WTC11 (cell line): ENCODE data around the gene MEIOSIN. TPM values are rescaled to one million over a fixed set of nuclear protein-coding genes. Genes with fewer than 3 reads are reported as not detected.
A peak's percentile ranks its signal among the peaks of the same experiment; 100 is the strongest.

Source experiments
- ATF1 ChIP-seq: sonication (generic); formaldehyde crosslinking; IDR thresholded peaks from 2 replicates; pipeline ENCODE4 v1.8.1; 2023; ENCODE audit warnings: mild to moderate bottlenecking, moderate library complexity, missing genetic modification reagents
- ETV6 ChIP-seq: sonication (generic); formaldehyde crosslinking; IDR thresholded peaks from 2 replicates; pipeline ENCODE4 v1.8.1; 2022; ENCODE audit warnings: mild to moderate bottlenecking, missing genetic modification reagents
- FOXJ3 ChIP-seq: sonication (generic); formaldehyde crosslinking; IDR thresholded peaks from 2 replicates; pipeline ENCODE4 v1.9.0; 2021; ENCODE audit warnings: missing genetic modification reagents, mild to moderate bottlenecking, borderline replicate concordance
- JAZF1 ChIP-seq: fragments of 250-450 bp; sonication (Bioruptor Pico); IDR thresholded peaks from 2 replicates; pipeline ENCODE4 v1.9.0; 2021; ENCODE audit warnings: moderate library complexity, mild to moderate bottlenecking, inconsistent platforms
- NFATC4 ChIP-seq: fragments of 250-450 bp; sonication (Bioruptor Pico); IDR thresholded peaks from 2 replicates; pipeline ENCODE4 v1.9.0; 2021; ENCODE audit warnings: mild to moderate bottlenecking
- NFE2L1 ChIP-seq: sonication (generic); formaldehyde crosslinking; IDR thresholded peaks from 2 replicates; pipeline ENCODE4 v1.8.1; 2023; ENCODE audit warnings: missing genetic modification reagents
- NR3C1 ChIP-seq: sonication (generic); formaldehyde crosslinking; conservative IDR thresholded peaks from 2 replicates; pipeline ENCODE4 v1.8.1; 2023; ENCODE audit warnings: low read depth, mild to moderate bottlenecking, missing genetic modification reagents
- OVOL2 ChIP-seq: fragments of 250-450 bp; sonication (Bioruptor Pico); IDR thresholded peaks from 2 replicates; pipeline ENCODE4 v1.9.0; 2021; ENCODE audit warnings: mild to moderate bottlenecking, borderline replicate concordance
- RELA ChIP-seq: sonication (generic); formaldehyde crosslinking; IDR thresholded peaks from 2 replicates; pipeline ENCODE4 v1.8.1; 2022; ENCODE audit warnings: missing genetic modification reagents, mild to moderate bottlenecking, borderline replicate concordance
- SMAD3 ChIP-seq: sonication (generic); formaldehyde crosslinking; IDR thresholded peaks from 2 replicates; pipeline ENCODE4 v1.8.0; 2022; ENCODE audit warnings: missing genetic modification reagents, mild to moderate bottlenecking, borderline replicate concordance
- SP1 ChIP-seq: sonication (generic); formaldehyde crosslinking; conservative IDR thresholded peaks from 2 replicates; pipeline ENCODE4 v1.8.1; 2022; ENCODE audit warnings: missing genetic modification reagents
- TEAD1 ChIP-seq: sonication (generic); formaldehyde crosslinking; IDR thresholded peaks from 2 replicates; pipeline ENCODE4 v1.8.0; 2022; ENCODE audit warnings: mild to moderate bottlenecking, missing genetic modification reagents
- TEAD4 ChIP-seq: sonication (generic); formaldehyde crosslinking; IDR thresholded peaks from 2 replicates; pipeline ENCODE4 v1.8.0; 2022; ENCODE audit warnings: mild to moderate bottlenecking, missing genetic modification reagents
- TP53 ChIP-seq: sonication (generic); formaldehyde crosslinking; IDR thresholded peaks from 2 replicates; pipeline ENCODE4 v1.8.1; 2023; ENCODE audit warnings: mild to moderate bottlenecking, missing genetic modification reagents
- ZBTB21 ChIP-seq: sonication (generic); formaldehyde crosslinking; IDR thresholded peaks from 2 replicates; pipeline ENCODE4 v1.8.1; 2023; ENCODE audit warnings: mild to moderate bottlenecking, missing genetic modification reagents, borderline replicate concordance
- ZNF121 ChIP-seq: sonication (generic); formaldehyde crosslinking; IDR thresholded peaks from 2 replicates; pipeline ENCODE4 v1.8.0; 2023; ENCODE audit warnings: missing genetic modification reagents
- ZNF138 ChIP-seq: sonication (generic); formaldehyde crosslinking; conservative IDR thresholded peaks from 2 replicates; pipeline ENCODE4 v1.8.1; 2022; ENCODE audit warnings: mild to moderate bottlenecking, moderate library complexity, missing genetic modification reagents
- ZNF263 ChIP-seq: sonication (generic); formaldehyde crosslinking; IDR thresholded peaks from 2 replicates; pipeline ENCODE4 v1.8.1; 2022; ENCODE audit warnings: low read depth, mild to moderate bottlenecking, moderate library complexity, missing genetic modification reagents
- ZNF423 ChIP-seq: fragments of 250-450 bp; sonication (Bioruptor Pico); IDR thresholded peaks from 2 replicates; pipeline ENCODE4 v2.1.2; 2022; ENCODE audit warnings: mild to moderate bottlenecking, moderate library complexity
- total RNA-seq: library from RNA; stranded (reverse); gene quantifications from 3 replicates; pipeline ENCODE4 v1.2.3, GENCODE V29; 2021
- TF ChIP-seq, protein P1 (sequence below): sonication (generic); formaldehyde crosslinking; conservative IDR thresholded peaks from 2 replicates; pipeline ENCODE4 v1.8.1; 2023; ENCODE audit warnings: mild to moderate bottlenecking, low read depth, missing genetic modification reagents, moderate library complexity
- TF ChIP-seq, protein P2 (sequence below): sonication (generic); formaldehyde crosslinking; IDR thresholded peaks from 2 replicates; pipeline ENCODE4 v1.8.1; 2023; ENCODE audit warnings: mild to moderate bottlenecking, missing genetic modification reagents, moderate library complexity
- TF ChIP-seq, protein P3 (sequence below): fragments of 250-450 bp; sonication (Bioruptor Pico); IDR thresholded peaks from 2 replicates; pipeline ENCODE4 v1.9.0; 2021; ENCODE audit warnings: mild to moderate bottlenecking, borderline replicate concordance
- TF ChIP-seq, protein P4 (sequence below): fragments of 250-450 bp; sonication (Bioruptor Pico); IDR thresholded peaks from 2 replicates; pipeline ENCODE4 v2.1.2; 2022; ENCODE audit warnings: mild to moderate bottlenecking, moderate library complexity
- TF ChIP-seq, protein P5 (sequence below): sonication (generic); formaldehyde crosslinking; IDR thresholded peaks from 2 replicates; pipeline ENCODE4 v1.8.1; 2022; ENCODE audit warnings: missing genetic modification reagents, borderline replicate concordance
- TF ChIP-seq, protein P6 (sequence below): sonication (generic); formaldehyde crosslinking; IDR thresholded peaks from 2 replicates; pipeline ENCODE4 v1.8.1; 2022; ENCODE audit warnings: mild to moderate bottlenecking, moderate library complexity, missing genetic modification reagents
- TF ChIP-seq, protein P7 (sequence below): fragments of 200-600 bp; IDR thresholded peaks from 2 replicates; pipeline ENCODE4 v1.8.0; 2022; ENCODE audit warnings: antibody characterized with exemption

The MEIOSIN gene
- total RNA-seq, 1 experiment from 2014 or later, result not detected

DNA sequence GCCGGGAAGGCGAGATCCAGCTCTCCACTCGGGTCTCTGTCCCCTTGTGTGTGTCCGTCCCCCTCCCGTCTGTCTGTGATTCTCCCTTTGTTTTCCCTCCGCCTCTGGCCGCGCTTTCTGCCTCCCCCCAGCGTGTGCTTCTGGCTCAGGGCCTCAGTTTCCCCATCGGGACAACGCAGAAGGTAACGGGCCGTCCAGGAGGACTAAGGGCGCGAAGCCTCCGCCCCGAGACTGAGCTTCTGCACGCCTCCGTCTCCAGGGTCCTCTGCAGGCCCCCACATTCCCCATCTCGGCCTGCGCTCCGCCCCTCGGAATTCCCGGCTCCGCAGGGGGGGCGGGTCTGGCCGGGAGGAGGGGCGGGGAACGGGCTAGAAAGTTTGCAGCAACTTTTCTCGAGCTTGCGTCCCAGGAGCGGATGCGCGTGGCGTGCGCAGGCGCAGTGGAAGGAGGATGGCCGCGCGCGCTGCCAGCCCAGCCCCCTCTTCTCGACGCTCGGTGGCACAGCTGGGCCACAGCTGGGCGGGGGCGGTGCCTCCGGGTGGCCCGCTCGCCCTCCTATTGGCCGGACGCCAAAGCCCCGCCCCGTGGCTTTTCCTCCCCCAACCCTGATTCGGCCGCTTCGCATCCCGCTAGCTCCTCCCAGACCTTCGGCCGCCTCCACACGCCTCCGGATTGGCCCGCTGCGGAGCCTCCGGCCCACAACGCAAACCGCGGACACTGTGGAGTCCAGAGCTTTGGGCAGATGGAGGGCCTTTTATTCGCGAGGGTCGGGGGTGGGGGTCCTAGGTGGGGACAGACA, 35.9 kb downstream of the MEIOSIN start, which contains the start of gene SIX5 (continued):
- TF ChIP-seq ETV6 (CRISPR knock-in tag) (peak; percentile 88), NFE2L1 (CRISPR knock-in tag) (no peak), ZNF138 (CRISPR knock-in tag) (0 out of 2 replicates have a peak, but pooled peaks have one; percentile 62), SMAD3 (CRISPR knock-in tag) (peak; percentile 26; the same call in 1 of the 2 replicates), ATF1 (no peak), RELA (CRISPR knock-in tag) (no peak), FOXJ3 (no peak), SP1 (CRISPR knock-in tag) (peak; percentile 91), ZNF423 (CRISPR knock-in tag) (no peak), TP53 (CRISPR knock-in tag) (peak; percentile 70), ZNF263 (CRISPR knock-in tag) (no peak), NR3C1 (CRISPR knock-in tag) (0 out of 2 replicates have a peak, but pooled peaks have one; percentile 60), JAZF1 (no peak), TEAD1 (peak; percentile 96), OVOL2 (CRISPR knock-in tag) (no peak), ZBTB21 (peak; percentile 88), NFATC4 (peak; percentile 6; the same call in 1 of the 2 replicates), ZNF121 (CRISPR knock-in tag) (no peak), TEAD4 (CRISPR knock-in tag) (peak; percentile 92)
- TF ChIP-seq, protein P1, sequence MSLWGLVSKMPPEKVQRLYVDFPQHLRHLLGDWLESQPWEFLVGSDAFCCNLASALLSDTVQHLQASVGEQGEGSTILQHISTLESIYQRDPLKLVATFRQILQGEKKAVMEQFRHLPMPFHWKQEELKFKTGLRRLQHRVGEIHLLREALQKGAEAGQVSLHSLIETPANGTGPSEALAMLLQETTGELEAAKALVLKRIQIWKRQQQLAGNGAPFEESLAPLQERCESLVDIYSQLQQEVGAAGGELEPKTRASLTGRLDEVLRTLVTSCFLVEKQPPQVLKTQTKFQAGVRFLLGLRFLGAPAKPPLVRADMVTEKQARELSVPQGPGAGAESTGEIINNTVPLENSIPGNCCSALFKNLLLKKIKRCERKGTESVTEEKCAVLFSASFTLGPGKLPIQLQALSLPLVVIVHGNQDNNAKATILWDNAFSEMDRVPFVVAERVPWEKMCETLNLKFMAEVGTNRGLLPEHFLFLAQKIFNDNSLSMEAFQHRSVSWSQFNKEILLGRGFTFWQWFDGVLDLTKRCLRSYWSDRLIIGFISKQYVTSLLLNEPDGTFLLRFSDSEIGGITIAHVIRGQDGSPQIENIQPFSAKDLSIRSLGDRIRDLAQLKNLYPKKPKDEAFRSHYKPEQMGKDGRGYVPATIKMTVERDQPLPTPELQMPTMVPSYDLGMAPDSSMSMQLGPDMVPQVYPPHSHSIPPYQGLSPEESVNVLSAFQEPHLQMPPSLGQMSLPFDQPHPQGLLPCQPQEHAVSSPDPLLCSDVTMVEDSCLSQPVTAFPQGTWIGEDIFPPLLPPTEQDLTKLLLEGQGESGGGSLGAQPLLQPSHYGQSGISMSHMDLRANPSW, result no peak
- TF ChIP-seq, protein P2, sequence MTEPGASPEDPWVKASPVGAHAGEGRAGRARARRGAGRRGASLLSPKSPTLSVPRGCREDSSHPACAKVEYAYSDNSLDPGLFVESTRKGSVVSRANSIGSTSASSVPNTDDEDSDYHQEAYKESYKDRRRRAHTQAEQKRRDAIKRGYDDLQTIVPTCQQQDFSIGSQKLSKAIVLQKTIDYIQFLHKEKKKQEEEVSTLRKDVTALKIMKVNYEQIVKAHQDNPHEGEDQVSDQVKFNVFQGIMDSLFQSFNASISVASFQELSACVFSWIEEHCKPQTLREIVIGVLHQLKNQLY, result no peak
- TF ChIP-seq, protein P3, sequence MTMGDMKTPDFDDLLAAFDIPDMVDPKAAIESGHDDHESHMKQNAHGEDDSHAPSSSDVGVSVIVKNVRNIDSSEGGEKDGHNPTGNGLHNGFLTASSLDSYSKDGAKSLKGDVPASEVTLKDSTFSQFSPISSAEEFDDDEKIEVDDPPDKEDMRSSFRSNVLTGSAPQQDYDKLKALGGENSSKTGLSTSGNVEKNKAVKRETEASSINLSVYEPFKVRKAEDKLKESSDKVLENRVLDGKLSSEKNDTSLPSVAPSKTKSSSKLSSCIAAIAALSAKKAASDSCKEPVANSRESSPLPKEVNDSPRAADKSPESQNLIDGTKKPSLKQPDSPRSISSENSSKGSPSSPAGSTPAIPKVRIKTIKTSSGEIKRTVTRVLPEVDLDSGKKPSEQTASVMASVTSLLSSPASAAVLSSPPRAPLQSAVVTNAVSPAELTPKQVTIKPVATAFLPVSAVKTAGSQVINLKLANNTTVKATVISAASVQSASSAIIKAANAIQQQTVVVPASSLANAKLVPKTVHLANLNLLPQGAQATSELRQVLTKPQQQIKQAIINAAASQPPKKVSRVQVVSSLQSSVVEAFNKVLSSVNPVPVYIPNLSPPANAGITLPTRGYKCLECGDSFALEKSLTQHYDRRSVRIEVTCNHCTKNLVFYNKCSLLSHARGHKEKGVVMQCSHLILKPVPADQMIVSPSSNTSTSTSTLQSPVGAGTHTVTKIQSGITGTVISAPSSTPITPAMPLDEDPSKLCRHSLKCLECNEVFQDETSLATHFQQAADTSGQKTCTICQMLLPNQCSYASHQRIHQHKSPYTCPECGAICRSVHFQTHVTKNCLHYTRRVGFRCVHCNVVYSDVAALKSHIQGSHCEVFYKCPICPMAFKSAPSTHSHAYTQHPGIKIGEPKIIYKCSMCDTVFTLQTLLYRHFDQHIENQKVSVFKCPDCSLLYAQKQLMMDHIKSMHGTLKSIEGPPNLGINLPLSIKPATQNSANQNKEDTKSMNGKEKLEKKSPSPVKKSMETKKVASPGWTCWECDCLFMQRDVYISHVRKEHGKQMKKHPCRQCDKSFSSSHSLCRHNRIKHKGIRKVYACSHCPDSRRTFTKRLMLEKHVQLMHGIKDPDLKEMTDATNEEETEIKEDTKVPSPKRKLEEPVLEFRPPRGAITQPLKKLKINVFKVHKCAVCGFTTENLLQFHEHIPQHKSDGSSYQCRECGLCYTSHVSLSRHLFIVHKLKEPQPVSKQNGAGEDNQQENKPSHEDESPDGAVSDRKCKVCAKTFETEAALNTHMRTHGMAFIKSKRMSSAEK, result no peak
- TF ChIP-seq, protein P4, sequence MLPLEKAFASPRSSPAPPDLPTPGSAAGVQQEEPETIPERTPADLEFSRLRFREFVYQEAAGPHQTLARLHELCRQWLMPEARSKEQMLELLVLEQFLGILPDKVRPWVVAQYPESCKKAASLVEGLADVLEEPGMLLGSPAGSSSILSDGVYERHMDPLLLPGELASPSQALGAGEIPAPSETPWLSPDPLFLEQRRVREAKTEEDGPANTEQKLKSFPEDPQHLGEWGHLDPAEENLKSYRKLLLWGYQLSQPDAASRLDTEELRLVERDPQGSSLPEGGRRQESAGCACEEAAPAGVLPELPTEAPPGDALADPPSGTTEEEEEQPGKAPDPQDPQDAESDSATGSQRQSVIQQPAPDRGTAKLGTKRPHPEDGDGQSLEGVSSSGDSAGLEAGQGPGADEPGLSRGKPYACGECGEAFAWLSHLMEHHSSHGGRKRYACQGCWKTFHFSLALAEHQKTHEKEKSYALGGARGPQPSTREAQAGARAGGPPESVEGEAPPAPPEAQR (CRISPR knock-in tag), result no peak
- TF ChIP-seq, protein P5, sequence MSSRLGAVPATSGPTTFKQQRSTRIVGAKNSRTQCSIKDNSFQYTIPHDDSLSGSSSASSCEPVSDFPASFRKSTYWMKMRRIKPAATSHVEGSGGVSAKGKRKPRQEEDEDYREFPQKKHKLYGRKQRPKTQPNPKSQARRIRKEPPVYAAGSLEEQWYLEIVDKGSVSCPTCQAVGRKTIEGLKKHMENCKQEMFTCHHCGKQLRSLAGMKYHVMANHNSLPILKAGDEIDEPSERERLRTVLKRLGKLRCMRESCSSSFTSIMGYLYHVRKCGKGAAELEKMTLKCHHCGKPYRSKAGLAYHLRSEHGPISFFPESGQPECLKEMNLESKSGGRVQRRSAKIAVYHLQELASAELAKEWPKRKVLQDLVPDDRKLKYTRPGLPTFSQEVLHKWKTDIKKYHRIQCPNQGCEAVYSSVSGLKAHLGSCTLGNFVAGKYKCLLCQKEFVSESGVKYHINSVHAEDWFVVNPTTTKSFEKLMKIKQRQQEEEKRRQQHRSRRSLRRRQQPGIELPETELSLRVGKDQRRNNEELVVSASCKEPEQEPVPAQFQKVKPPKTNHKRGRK (CRISPR knock-in tag), result no peak
- TF ChIP-seq, protein P6, sequence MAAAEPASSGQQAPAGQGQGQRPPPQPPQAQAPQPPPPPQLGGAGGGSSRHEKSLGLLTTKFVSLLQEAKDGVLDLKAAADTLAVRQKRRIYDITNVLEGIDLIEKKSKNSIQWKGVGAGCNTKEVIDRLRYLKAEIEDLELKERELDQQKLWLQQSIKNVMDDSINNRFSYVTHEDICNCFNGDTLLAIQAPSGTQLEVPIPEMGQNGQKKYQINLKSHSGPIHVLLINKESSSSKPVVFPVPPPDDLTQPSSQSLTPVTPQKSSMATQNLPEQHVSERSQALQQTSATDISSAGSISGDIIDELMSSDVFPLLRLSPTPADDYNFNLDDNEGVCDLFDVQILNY, result peak; percentile 84
- TF ChIP-seq, protein P7, sequence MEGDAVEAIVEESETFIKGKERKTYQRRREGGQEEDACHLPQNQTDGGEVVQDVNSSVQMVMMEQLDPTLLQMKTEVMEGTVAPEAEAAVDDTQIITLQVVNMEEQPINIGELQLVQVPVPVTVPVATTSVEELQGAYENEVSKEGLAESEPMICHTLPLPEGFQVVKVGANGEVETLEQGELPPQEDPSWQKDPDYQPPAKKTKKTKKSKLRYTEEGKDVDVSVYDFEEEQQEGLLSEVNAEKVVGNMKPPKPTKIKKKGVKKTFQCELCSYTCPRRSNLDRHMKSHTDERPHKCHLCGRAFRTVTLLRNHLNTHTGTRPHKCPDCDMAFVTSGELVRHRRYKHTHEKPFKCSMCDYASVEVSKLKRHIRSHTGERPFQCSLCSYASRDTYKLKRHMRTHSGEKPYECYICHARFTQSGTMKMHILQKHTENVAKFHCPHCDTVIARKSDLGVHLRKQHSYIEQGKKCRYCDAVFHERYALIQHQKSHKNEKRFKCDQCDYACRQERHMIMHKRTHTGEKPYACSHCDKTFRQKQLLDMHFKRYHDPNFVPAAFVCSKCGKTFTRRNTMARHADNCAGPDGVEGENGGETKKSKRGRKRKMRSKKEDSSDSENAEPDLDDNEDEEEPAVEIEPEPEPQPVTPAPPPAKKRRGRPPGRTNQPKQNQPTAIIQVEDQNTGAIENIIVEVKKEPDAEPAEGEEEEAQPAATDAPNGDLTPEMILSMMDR, result no peak
